Stimulated activated CD4-positive, alpha-beta T cell treated with anti-CD3 and anti-CD28 coated beads, Interleukin-4, amount 100 ng/mL, for 4 hours (primary cell): ENCODE data around the gene COASY.
"Not testable (repeated sequence)": the region's sequence is repeated elsewhere in the genome, so short reads cannot be mapped to it uniquely, and the experiment has no call there.

ENCODE experiments used
- DNase-seq, 2 experiments: peaks; one replicate each; pipeline ENCODE4 v3.0.0-alpha.2; 2020

COASY gene

DNA sequence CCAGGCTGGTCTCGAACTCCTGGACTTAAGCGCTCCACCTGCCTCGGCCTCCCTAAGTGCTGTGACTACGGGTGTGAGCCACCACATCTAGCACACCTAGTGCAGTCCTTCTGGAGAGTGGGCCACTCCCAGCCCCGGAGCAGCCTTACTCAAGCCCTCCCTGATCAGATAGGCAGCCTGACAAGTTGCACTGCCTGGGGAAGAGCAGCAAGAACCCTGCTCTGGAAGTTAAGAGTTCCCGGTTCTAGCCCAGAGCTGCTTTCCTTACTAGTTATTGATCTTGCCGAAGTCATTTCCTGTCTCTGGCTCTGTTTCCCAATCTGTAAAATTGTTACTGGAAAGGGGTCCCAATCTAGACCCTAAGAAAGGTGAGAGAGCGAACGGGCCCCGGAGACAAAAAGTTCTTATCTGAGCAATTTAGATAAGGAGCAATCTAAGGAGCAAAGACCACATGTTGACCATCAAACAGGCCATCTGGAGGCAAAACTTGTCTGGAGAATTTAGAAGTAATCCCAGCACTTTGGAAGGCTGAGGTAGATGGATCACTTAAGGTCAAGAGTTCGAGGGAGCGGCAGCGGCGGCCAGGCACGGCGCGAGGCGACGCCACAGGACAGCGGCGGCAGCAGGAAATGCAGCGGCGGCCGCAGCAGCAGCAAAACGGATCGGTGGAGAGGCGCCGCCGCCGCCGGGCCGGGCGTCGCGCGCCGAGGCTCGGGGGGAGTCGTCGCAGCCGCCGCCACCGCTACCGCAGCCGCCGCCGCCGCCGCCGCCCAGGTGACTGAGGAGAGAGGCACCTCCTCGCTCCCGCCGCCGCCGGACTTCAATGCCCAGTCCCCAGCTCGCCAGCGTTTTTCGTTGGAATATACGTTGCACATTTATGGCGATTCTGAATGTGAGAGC lies 30.2 kb upstream of the COASY start:
- peak; percentile 20 to 48 for DNase-seq

DNA sequence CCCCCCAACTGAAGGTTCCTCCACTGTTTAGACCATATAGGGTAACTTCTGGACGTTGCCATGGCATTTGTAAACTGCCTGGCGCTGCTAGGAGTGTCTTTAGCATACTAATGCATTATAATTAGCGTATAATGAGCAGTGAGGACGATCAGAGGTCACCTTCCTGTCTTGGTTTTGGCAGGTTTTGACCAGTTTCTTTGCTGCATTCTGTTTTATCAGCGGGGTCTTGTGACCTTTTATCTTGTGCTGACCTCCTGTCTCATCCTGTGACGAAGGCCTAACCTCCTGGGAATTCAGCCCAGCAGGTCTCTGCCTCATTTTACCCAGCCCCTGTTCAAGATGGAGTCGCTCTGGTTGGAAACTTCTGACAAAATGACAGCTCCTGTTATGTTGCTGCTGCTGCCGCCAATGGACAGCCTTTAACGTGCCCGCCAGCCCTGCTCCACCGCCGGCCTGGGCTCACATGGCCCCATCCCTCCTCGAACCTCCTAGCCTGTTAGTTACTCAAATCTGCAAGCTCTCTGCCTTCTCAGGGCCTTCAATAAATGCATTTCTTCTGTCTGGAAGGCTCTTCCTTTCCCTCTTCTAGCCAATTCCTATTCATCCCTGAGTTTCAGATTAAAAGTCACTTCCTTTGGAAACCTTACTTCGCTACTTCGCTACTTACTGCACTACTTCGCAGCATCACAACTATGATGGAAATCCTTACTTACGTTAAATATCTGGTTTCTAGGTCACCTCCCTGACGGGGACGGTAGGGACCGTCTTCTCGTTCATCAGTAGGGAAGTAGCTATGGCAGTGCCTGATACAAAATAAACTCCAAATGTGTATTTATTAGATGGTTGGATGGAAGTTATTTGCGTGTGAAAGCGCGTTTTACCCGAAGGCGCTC lies 26.5 kb upstream of the COASY start:
- DNase-seq: no peak

DNA sequence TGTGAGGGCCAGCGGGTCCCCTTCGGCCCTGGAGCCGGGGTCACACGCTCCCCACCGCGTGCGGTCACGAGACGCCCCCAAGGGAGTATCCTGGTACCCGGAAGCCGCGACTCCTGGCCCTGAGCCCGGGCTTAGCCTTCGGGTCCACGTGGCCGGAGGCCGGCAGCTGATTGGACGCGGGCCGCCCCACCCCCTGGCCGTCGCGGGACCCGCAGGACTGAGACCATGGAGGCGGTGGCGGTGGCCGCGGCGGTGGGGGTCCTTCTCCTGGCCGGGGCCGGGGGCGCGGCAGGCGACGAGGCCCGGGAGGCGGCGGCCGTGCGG lies 25.9 kb upstream of the COASY start, which contains the start of gene NAGLU:
TSS of gene NAGLU (plus strand) at position 194 of the 324 bp plus-strand sequence. CDS start at position 226, 32 bp downstream.
- peak; percentile 77 to 84 for DNase-seq

DNA sequence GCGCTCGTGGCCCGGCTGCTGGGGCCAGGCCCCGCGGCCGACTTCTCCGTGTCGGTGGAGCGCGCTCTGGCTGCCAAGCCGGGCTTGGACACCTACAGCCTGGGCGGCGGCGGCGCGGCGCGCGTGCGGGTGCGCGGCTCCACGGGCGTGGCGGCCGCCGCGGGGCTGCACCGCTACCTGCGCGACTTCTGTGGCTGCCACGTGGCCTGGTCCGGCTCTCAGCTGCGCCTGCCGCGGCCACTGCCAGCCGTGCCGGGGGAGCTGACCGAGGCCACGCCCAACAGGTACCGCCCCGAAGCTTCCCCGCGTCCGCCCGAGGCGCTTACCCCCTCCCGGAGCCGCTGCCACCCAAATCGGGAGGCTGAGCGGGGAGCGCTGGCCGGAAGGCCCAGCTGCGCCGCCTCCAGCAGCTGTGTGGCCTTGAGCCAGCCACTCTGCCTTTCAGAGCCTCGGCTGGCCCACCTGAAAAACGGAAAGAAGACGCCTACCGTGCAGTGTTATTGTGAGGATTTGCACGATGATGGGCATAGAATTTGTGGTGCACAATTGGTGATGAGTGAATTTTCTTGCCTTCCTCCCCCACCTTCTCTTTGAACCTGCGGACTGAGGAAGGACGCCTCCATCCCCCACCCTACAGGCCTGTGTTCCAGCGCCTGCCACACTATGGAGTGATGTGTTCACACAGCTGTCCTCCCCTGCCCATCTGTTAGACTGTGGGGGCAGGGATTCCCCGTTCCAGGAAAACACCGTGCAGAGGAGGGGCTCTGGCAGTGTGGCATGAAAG lies 25.4 kb upstream of the COASY start:
- DNase-seq: peak; percentile 66 to 72

DNA sequence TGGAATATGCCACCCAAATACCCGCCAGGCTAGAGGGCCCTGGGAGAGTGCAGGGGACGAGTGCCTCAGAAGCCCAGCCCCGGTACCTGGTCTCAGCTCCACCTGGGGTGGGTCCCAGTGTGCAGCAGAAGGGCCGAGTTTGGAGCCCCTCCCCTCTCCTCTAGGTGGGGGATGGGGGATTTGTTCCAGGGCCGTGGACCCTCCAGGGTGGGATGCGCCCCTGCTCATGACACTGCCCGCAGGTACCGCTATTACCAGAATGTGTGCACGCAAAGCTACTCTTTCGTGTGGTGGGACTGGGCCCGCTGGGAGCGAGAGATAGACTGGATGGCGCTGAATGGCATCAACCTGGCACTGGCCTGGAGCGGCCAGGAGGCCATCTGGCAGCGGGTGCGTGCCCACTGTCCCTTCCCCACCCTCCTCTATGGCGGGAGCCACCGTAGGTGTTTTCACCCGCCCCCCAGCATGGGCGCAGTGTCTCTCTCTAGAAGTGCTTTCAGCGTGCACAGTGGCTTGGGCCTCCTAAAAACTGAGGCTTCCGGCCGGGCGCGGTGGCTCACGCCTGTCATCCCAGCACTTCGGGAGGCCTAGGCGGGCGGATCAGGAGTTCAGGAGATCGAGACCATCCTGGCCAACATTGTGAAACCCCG lies 24.7 kb upstream of the COASY start:
- no peak for DNase-seq

DNA sequence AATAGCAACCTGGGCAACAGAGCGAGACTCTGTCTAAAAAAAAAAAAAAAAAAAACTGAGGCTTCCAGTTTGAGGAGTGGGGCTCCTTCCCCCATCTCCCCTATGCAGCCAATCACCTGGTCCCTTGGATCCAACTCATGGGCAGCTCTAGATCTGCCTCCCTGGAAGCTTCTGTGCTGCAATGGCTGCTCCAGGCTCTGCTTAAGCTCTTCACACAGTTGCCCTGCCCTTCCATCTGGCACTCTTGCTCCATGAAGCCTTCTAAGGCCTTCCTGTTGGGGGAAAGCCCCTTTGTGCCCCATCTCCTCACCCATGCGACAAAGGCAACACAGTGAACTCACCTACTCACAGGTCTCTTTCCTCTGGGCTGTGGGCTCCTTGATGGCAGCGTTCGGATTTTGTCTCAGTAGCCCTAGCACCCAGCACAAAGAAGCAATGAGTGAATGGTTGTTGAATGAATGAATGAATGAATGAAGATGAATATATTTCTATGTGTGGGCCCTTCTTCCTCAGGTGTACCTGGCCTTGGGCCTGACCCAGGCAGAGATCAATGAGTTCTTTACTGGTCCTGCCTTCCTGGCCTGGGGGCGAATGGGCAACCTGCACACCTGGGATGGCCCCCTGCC lies 24.0 kb upstream of the COASY start:
- DNase-seq: no peak

DNA sequence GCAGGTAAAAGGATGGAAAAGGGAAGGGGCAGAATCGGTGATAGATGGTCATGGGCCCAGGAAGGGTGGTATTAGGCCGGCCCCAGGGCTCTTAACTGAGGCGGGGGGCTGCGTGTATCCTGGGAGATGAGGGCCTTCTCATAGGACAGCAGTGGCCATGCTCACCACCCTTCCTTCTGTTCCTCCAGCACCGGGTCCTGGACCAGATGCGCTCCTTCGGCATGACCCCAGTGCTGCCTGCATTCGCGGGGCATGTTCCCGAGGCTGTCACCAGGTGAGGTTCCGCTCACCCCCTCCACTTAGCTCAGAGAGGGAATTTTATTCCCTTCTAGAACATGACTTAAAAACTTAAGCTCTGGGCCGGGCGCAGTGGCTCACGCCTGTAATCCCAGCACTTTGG lies 23.5 kb upstream of the COASY start:
- DNase-seq: no peak

DNA sequence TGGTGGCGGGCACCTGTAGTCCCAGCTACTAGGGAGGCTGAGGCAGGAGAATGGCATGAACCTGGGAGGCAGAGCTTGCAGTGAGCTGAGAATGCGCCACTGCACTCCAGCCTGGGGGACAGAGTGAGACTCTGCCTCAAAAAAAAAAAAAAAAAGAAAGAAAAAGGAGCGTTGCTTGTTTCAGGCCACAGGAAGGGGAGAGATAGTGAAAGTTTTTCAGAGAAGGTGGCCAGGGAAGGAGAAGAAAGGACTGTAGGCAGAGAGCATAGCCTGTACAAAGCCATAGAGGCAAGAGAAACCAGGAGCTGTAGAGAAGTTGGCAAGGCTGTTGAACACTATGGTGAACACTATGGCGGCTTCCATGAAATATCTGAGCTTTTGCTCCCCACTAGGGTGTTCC lies 21.4 kb upstream of the COASY start:
- not testable (repeated sequence) for DNase-seq

DNA sequence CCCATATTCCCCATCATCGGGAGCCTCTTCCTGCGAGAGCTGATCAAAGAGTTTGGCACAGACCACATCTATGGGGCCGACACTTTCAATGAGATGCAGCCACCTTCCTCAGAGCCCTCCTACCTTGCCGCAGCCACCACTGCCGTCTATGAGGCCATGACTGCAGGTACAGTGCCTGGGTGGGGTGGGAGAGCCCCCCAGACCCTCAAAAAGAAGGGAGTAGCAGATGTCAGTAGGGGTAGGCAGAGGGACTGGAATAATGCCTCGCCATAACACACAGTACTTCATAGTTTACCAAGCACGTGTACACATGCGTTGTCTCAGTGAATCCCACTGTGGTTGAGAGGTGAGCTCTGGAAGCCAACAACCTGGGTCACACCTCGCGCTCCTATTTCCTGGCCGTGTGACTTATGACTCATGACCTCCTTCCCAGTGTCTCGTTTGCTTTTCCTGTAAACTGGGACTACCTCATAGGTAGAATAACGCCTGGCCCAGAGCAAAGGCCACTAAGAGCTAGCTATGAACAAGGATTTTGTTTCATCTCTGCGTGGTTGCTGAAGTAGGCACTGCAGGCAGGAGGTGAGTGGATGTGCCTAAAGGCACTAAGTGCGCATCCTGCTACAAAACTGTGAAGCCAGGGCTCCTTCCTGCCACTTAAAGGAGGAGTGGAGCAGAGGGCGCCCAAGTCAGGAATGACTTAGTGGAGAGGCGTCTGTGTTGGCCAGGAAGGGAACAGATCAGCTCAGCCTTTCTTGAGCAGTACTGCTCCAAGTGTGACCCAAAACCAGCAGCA lies 20.7 kb upstream of the COASY start:
- peak in 1 of 2 experiments; percentile 46 for DNase-seq

DNA sequence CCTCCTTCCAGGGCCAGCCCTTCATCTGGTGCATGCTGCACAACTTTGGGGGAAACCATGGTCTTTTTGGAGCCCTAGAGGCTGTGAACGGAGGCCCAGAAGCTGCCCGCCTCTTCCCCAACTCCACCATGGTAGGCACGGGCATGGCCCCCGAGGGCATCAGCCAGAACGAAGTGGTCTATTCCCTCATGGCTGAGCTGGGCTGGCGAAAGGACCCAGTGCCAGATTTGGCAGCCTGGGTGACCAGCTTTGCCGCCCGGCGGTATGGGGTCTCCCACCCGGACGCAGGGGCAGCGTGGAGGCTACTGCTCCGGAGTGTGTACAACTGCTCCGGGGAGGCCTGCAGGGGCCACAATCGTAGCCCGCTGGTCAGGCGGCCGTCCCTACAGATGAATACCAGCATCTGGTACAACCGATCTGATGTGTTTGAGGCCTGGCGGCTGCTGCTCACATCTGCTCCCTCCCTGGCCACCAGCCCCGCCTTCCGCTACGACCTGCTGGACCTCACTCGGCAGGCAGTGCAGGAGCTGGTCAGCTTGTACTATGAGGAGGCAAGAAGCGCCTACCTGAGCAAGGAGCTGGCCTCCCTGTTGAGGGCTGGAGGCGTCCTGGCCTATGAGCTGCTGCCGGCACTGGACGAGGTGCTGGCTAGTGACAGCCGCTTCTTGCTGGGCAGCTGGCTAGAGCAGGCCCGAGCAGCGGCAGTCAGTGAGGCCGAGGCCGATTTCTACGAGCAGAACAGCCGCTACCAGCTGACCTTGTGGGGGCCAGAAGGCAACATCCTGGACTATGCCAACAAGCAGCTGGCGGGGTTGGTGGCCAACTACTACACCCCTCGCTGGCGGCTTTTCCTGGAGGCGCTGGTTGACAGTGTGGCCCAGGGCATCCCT lies 18.5 kb upstream of the COASY start:
- no peak for DNase-seq

DNA sequence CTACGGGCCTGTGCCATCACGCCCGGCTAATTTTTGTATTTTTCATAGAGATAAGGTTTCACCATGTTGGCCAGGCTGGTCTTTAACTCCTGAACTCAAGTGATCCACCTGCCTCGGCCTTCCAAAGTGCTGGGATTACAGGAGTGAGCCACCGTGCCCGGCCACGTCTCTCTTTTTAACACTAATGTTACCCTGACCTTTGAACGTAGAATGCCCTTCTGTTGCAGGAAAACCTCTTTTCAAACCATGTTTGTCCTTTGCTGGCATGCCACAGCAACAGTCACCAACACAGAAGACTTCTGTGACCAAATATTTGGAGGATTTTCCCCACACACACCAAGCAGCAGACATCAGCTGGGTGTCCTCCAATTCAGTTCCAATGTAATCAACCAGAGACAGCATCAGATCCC lies 17.1 kb upstream of the COASY start:
- DNase-seq: no peak

DNA sequence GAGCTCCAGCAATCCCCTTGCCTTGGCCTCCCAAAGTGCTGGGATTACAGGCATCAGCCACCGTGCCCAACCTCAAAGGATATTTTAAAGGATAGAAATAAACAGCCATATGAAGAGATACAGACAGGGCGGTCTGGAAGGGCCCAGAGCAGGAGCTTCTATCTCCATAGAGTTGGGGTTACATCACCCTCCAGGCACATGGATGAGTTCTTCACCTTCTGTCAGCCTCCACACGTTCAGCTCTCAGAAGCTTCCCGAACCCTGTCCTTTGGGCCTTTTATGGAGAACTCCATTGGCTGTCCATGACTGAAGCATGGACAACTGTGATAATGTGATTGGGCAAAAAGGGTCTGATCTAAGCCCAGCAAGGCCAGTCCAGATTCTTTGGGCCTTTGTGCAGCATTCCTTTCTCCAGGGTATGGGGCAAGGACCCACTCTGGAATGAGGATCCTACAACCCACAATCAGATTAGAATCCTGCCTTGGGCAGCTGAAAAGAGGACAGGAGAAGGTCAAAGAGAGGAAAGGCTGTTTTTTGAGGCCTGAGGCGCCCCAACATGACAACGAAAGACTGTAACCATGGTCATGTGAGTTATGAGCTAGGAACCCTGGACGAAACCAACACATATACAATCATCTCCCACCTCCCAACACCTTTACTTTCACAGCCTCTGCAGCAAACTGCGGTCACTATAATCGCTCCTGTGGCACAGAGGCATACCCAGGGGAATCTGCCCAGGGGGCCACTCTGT lies 16.0 kb upstream of the COASY start:
- not testable (repeated sequence) for DNase-seq

DNA sequence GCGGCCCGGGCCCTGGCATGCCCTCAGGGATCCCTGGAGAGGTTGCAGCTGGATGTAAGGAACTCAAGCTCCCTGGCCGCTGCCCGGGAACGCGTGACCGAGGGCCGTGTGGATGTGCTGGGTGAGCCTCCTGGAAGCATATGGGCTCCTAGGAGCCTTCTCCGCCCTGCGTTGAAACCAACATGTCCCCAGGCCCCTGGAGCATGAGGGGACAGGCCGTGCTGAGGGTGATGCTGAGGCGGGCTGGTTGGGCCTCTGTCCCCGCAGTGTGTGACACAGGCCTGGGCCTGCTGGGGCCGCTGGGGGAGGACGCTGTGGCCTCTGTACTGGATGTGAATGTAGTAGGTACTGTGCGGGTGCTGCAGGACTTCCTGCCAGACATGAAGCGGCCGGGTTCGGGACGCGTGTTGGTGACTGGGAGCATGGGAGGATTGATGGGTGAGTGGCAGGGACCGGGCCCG lies 14.9 kb upstream of the COASY start:
- no peak for DNase-seq

DNA sequence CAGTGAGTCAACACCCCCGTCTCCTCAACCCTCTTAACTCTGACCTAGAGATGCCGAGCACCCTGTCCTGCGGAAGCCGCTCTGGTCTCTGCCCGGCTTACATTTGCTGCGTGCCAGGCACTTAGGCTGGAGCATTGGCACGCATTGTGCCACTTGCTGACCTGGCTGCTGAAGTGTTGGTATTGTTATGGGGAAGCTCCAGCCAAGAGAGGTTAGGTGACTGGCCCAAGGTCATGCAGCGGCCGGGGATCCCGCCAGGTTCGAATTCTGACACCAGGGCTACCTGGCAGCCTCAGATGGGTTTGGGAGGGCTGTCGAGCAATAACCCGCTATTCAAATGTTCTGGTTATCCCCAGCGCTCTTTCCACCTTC lies 14.3 kb upstream of the COASY start:
- DNase-seq: no peak

DNA sequence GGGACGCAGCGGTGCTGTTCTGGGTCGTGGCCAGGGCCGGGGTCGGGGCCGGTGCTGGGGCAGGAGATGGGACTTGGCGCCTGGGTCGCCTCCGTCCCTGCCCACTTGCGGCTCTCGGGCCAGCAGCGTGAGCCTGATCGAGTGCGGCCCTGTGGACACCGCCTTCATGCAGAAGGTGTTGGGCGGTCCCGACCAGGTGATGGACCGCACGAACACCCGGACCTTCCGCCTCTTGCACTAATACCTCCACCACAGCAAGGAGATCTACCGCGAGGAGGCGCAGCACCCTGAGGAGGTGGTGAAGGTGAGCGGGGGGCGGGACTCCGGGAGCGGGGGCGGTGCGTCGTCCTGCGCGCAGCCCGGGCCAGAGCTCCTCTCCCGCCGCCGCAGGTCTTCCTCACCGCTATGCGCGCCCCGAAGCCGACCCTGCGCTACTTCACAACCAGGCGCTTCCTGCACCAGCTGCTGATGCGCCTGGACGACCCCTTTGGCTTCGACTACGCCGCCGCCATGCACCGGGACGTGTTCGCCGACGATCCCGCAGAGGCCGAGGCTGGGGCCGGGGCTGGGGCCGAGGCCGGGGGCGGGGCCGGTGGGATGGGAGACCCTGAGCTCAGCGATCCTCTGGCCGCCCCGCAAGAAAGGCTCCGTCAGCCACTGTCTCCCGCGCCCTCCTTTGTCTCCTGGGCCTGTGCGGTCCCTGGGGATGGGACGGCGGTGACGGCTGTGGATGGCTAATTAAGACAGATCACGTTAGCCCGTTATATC lies 13.7 kb upstream of the COASY start:
- DNase-seq: peak; percentile 74 to 80

DNA sequence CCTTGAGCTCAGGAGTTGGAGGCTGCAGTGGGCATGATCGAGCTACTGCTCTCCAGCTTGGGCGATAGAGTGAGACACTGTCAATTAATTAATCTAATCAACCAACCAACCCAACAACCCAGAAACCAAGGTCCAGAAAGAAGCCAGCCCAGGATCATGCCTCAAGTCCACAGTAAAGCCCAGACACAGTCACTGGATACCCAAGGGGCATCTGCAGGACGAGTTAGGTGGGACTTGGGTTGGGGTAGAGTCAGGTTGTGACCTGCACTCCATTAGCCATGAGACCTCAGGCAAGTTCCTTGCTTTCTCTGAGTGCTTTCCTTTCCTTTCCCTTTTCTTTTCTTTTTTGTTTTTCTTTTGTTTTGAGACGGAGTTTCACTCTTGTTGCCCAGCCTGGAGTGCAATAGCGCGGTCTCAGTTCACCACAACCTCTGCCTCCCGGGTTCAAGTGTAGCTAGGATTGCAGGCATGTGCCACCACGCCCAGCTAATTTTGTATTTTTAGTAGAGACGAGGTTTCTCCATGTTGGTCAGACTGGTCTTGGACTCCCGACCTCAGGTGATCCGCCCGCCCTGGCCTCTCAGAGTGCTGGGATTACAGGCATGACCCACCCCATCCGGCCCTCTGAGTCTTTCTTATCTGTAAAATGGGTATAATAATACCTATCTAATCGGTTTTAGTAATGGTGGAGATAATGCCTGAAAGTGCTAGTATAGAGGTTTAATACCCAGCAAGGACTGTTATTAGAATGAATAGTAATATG lies 12.8 kb upstream of the COASY start:
- DNase-seq: no peak

DNA sequence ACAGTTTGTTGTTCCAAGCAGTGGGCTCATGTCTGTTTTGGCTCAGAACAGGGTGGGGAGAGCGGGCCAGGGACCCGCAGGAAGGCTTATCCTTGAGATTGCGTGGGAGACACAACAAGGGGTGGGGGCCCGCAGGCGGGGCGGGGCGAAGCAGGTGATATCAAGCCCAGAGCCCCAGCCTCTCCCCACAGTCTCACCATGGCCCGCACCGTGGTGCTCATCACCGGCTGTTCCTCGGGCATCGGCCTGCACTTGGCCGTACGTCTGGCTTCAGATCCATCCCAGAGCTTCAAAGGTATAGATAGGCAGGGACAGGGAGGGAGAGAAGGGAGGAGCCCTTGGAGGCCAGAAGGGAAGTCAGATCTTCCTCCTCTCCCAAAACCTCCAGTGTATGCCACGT lies 9.2 kb upstream of the COASY start, which contains the start of gene HSD17B1:
TSS of gene HSD17B1 (plus strand) at position 188 of the 400 bp plus-strand sequence. CDS start at position 199, 11 bp downstream.
- DNase-seq: not testable (repeated sequence)
